Femur (tissue), 1 donor: Measurements from ENCODE around the gene BEAN1.

Experiments
- DNase-seq: peaks from one replicate; pipeline ENCODE4 v3.0.0-alpha.2; 2017

BEAN1 gene

DNA sequence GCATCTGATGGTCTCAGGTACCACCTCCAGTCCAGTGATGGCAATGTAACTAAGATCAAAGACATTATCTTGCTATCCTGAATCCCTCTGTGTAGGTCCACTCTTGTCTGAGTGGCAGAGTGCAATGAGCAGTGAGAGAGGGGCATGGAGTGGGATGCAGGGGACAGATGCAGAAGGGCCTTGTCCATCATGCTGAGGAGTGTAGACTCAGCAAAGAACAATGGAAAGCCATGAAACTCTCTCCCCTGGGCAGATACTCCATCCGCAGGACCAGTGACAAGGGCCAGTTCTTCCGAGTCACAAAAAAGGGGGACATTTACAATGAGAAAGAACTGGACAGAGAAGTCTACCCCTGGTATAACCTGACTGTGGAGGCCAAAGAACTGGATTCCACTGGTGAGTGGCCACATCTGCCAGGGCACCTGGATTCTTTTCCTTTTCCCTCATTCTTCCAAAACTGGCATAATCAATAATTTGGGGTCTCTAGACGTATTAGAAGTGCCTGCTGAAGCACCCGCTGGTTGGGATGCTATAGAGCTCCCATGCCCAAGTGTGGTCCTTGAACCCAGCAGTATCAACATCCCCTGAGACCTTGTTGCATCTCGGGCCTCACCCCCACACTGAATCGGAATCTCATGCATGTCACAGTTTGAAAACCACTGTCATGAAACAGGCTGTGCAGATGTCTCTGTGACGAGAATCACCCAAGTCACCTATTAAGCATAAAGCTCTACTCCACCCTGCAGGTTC is 31.1 kb upstream of the BEAN1 start:
- DNase-seq = no peak

DNA sequence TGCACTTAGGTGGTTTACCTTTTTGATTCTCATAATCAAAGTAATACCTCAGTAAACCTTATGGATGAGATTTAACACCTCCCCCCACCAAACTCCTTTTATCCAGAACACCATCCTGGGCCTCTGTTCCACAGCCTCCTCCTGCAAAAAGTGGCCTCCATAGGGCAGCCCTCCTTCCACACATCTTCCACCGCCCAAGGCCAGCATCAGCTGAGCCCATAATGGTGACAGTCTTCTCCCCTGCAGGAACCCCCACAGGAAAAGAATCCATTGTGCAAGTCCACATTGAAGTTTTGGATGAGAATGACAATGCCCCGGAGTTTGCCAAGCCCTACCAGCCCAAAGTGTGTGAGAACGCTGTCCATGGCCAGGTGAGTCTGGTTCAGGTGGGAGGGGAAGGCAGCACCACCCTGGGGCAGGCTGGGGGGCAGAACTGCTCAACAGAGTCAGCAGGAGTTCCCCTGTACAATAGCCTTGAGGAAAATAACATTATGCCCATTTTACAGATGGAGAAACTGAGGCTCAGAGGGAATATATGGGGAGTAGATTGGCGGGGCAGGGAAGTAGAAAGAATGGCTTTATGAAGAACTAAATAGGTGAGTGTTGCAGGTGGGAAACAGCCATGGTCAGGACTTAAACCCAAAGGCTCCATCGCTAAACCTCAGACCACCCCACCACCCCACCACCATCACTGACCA is 29.2 kb upstream of the BEAN1 start:
- DNase-seq = no peak

GRCh38 chr16:66399031-66399430 is 28.1 kb upstream of the BEAN1 start:
- DNase-seq = no peak

DNA sequence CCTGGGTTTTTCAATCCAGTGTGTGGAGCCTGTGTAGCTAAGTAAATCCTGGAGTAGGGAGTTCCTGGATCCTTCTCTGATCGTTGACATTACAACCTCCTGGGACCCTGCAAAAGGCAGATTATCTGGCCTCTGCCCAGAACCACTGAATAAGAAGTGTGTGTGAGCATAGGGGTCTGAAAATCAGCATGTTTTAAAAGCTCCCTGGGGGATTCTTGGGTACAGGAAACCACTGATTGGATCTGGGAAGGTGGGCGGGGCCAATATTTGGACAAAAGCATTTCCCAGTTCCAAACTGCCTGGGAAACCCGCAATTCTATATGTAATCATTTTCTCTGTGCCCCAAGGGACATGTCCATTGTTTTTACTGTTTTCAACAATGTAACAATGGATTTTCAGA is 27.2 kb upstream of the BEAN1 start:
- DNase-seq = peak; percentile 65

- DNase-seq = no peak
Measured at GRCh38 chr16:66400503-66401380, 26.4 kb upstream of the BEAN1 start.

GRCh38 chr16:66401610-66402009 is 25.5 kb upstream of the BEAN1 start:
- no peak for DNase-seq

- no peak for DNase-seq
Measured at GRCh38 chr16:66402166-66402565, 24.9 kb upstream of the BEAN1 start.

GRCh38 chr16:66402591-66403230 is 24.4 kb upstream of the BEAN1 start:
- DNase-seq = no peak

- no peak for DNase-seq
Measured at GRCh38 chr16:66403531-66404145, 23.5 kb upstream of the BEAN1 start.

DNA sequence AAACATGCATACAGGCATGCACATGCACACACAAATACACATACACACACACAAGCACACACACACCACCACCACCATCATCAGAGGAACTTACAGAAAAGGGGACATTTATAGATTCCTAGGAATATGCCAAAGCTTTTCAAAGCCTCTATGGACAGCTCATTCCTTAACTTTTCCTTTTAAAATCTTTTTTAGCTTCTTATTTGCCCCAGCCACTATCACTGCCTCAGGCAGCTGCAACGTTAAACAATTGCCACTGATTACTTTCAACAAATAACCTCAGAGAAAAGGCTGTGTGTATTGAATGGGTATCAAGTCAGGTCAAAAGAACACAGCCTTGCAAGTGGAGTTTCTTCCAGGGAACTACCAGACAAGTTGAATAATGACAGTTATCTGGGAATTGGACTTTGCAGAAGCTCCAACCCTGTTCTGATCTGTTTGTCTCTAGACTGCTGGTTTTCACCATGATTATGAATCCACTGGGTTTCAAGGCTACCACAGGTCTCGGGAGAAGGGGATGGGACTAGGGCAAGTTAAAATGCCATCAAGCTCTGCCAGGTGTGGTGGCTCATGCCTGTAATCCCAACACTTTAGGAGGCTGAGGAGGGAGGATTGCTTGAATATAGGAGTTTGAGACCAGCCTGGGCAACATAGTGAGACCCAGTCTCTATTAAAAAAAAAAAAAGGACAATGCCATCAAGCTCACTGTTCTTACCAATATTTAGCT is 21.9 kb upstream of the BEAN1 start:
- DNase-seq = no peak

- peak; percentile 90 for DNase-seq
Measured at GRCh38 chr16:66406534-66407221, 20.4 kb upstream of the BEAN1 start.

GRCh38 chr16:66408163-66409048 is 18.7 kb upstream of the BEAN1 start:
- DNase-seq = no peak

- no peak for DNase-seq
Measured at GRCh38 chr16:66409156-66409555, 17.9 kb upstream of the BEAN1 start.

DNA sequence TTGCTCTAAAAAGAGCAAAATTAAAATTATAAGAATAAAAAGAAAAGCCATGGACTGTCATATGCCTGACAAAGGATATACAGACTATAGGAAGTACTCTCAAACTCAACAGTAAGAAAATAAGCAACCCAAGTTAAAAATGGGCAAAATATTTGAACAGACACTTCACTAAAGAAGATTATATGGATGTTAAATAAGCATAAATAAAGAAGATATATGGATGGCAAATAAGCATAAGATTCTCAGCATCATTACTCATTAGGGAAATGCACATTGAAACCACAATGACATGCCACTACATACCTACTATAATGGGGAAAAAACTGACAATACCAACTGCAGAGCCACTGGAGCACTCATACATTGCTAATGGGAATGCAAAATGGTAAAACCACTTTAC is 14.9 kb upstream of the BEAN1 start:
- no peak for DNase-seq

GRCh38 chr16:66414891-66415290 is 12.2 kb upstream of the BEAN1 start:
- DNase-seq = no peak

- no peak for DNase-seq
Measured at GRCh38 chr16:66416136-66416535, 11.0 kb upstream of the BEAN1 start.

DNA sequence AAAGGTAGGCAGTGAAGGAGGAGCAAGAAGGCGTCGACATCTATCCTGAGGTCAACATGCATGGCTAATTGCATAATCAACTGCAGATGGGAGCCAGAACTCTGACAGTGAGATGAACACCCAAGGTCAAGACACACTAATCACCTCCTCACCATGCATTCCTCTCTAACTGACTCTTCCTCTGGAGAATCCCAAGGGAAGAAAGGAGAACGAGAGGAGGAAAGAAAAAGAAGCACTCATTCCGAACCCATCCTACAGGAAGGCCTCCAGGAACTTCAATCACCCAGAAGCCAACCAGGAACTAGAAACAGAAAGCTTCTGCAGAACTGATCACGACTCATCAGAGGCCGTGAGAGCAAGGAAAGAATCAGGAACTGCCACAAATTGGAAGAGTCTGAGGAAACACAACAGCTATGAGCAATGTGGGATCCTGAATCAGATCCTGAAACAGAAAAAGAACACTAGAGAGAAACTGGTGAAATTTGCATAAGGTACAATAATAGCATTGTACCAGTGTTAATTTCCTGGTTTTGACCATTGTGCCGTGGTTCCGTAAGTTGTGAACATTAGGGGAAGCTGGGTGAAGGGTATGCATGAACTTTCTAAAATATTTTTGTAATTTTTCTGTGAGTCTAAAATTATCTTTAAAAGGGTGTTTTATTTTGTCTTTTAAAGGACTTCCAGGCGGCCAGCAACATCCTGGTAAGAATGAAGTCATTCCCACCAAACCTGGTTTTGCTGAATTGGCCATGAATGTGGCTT is 10.0 kb upstream of the BEAN1 start:
- DNase-seq = no peak

DNA sequence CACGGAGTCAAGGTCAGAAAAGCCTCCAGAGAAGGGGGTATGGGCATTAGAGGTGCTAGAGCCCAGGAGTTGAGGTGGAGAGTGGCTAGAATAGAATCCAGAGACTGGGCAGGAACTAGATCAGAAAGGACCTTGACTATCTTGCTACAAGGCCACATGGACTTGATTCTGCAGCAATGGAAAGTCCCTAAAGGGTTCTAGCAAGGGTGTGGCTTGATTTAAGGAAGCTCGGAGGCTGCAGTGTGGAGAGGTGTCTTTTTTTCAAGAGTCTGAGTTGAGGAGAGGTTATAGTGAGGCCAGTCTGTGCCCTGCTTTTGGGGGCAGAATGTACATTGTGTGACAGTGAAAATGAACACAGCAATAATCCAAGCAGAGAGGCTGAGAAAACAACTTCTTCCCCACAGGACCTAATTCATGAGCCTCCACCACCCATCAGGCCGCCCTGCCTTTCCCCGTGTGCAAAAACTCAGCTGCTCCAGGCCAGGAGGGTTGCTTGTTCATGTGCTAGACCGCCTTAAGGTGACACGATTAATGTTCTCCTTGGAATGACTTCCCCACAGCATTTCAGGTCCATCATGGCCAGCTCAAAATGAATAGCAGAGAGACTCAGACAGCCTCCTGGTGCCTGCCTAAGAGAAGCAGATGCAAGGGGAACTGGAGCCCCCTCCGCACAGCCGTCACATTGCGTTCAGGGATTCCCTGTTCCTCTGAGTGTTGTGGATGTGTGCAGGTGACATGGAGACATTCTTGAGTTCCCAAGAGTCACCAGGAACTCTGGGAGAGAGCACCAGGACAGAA is 8.7 kb upstream of the BEAN1 start:
- no peak for DNase-seq

DNA sequence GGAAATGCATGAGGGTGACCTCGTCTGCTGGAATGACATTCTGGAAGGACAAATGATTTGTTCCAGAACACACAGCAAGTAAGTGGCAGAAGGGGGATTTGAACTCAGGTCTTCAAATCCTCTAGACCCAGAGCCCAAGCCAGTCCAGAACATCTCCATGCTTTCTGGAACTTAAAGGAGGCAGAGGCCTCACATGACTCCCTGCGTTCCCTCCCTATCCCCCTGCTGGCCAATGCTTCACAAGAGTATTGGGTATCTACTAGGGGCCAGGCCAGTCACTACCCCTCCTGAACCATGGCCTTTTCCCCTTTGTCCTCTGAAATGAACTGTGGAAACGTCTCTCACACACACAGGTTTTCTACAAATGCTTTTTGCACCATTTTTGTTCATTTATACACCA is 7.6 kb upstream of the BEAN1 start:
- no peak for DNase-seq
